K562 (cell line): ENCODE data around the gene TSPAN32. TPM values are rescaled to one million over a fixed set of nuclear protein-coding genes. Genes with fewer than 3 reads are reported as not detected.

Experiments used
- ATAC-seq: fragments of 200-7000 bp; cut with Tn5 transposase; 3 replicates; pipeline ENCODE4 v1.9.1; 2020; ENCODE audit warnings: moderate library complexity
- BruUV-seq: library from RNA; stranded (reverse); fragments of 400-500 nt; replicated peaks from 2 replicates; lab custom pipeline; 2021; lab: Mats Ljungman, UMichigan
- CTCF ChIA-PET: fragments of 300-600 bp; formaldehyde crosslinking; extraction: SDS; loops from one replicate; lab custom pipeline; 2021; ENCODE audit warnings: low intra/inter-chr PET ratio; lab: Yijun Ruan, JAX
- POLR2A ChIA-PET: fragments of 300-600, 350-650 bp; sonication (Branson Sonifier 250); formaldehyde crosslinking; extraction: SDS; loops from one replicate; lab custom pipeline; 2021; ENCODE audit warnings: antibody characterized with exemption, inconsistent platforms; lab: Yijun Ruan, JAX
- DNase-seq, 4 experiments: peaks; one replicate each; pipeline versions ENCODE4 v3.0.0 to v3.0.0-alpha.2; 2011 to 2018; ENCODE audit warnings: low spot score in 3 of 4, mixed read lengths in 3 of 4; ENCODE audit errors: extremely low read depth in 1 of 4
- FAIRE-seq: peaks from 2 replicates; lab custom pipeline; 2011; peaks lifted over from hg19 to GRCh38; lab: Jason Lieb, UNC
- H2AFZ ChIP-seq: 2 replicates; pipeline ENCODE4 v1.6.0; 2011; ENCODE audit warnings: low read depth, low read length, control low read depth, inconsistent platforms
- H3K27ac ChIP-seq: fragments of 200-600 bp; 3 replicates; pipeline ENCODE4 v1.8.0; 2011; ENCODE audit warnings: low read depth, mild to moderate bottlenecking, control low read depth, inconsistent platforms, low read length, moderate library complexity, mixed read lengths; ENCODE audit errors: extremely low read depth
- H3K27me3 ChIP-seq, 2 experiments: fragments of 300-600 bp in 1 of 2; 2 replicates in 1 of 2; 3 replicates in 1 of 2; pipeline versions ENCODE4 v1.6.0 to v1.8.0; 2011; ENCODE audit warnings: inconsistent platforms in 2 of 2, low read length in 2 of 2, mild to moderate bottlenecking in 1 of 2, mixed read lengths in 1 of 2, moderate library complexity in 1 of 2; ENCODE audit not compliant: control insufficient read depth in 2 of 2, insufficient read depth in 2 of 2
- H3K36me3 ChIP-seq: fragments of 300-600 bp; 3 replicates; pipeline ENCODE4 v1.8.0; 2011; ENCODE audit warnings: mild to moderate bottlenecking, low read length, inconsistent platforms; ENCODE audit not compliant: control insufficient read depth, insufficient read depth
- H3K4me1 ChIP-seq, 2 experiments: fragments of 200-600 bp in 1 of 2; replicated peaks in 1 of 2; 2 replicates in 1 of 2; 3 replicates in 1 of 2; pipeline versions ENCODE4 v1.5.1 to v1.8.0; 2011; ENCODE audit warnings: inconsistent platforms in 2 of 2, low read length in 2 of 2, mild to moderate bottlenecking in 1 of 2, mixed read lengths in 1 of 2, moderate library complexity in 1 of 2; ENCODE audit not compliant: control insufficient read depth in 2 of 2, insufficient read depth in 2 of 2
- H3K4me2 ChIP-seq: 2 replicates; pipeline ENCODE4 v1.6.1; 2011; ENCODE audit warnings: low read length, control low read depth, inconsistent platforms, mixed read lengths; ENCODE audit not compliant: insufficient read depth
- H3K4me3 ChIP-seq: fragments of 200-600 bp; sonication (generic), shearing (Covaris generic); 2 replicates; pipeline ENCODE4 v1.5.1; 2016; ENCODE audit warnings: control low read depth, inconsistent platforms
- H3K79me2 ChIP-seq: fragments of 200-600 bp; 3 replicates; pipeline ENCODE4 v1.8.0; 2011; ENCODE audit warnings: low read length, inconsistent platforms; ENCODE audit not compliant: control insufficient read depth, insufficient read depth
- H3K9ac ChIP-seq, 2 experiments: 2 replicates each; pipeline versions ENCODE4 v1.6.0 to v1.6.1; 2011; ENCODE audit warnings: low read depth in 2 of 2, low read length in 2 of 2, control low read depth in 1 of 2, inconsistent platforms in 1 of 2, mild to moderate bottlenecking in 1 of 2, mixed read lengths in 1 of 2; ENCODE audit not compliant: insufficient read depth in 1 of 2
- H3K9me1 ChIP-seq: one replicate; pipeline ENCODE4 v1.6.0; 2011; ENCODE audit warnings: inconsistent platforms, mild to moderate bottlenecking, low read length, moderate library complexity; ENCODE audit not compliant: control insufficient read depth, insufficient read depth
- H3K9me3 ChIP-seq: replicated peaks from 2 replicates; pipeline ENCODE4 v1.5.1; 2011; ENCODE audit warnings: low read depth, low read length, inconsistent platforms; ENCODE audit not compliant: control insufficient read depth, insufficient read depth
- H4K20me1 ChIP-seq: replicated peaks from 2 replicates; pipeline ENCODE4 v1.6.1; 2011; ENCODE audit warnings: low read length, inconsistent platforms, mixed read lengths; ENCODE audit not compliant: control insufficient read depth, insufficient read depth
- CTBP1 ChIP-seq: fragments of 450-650 bp; IDR thresholded peaks from 2 replicates; pipeline ENCODE4 v1.6.1; 2016; ENCODE audit warnings: borderline replicate concordance
- MTA1 ChIP-seq: fragments of 450-650 bp; IDR thresholded peaks from 2 replicates; pipeline ENCODE4 v1.6.1; 2017; ENCODE audit warnings: borderline replicate concordance
- POLR2H ChIP-seq: IDR thresholded peaks from 2 replicates; pipeline ENCODE4 v1.6.1; 2016; ENCODE audit warnings: missing genetic modification characterization, low read depth, mild to moderate bottlenecking, control low read depth, missing compliant biosample characterization, moderate library complexity
- RAD21 ChIP-seq, 2 experiments: fragments of 250-450 bp in 1 of 2; fragments of 450-650 bp in 1 of 2; sonication (Bioruptor Pico) in 1 of 2; formaldehyde crosslinking in 1 of 2; IDR thresholded peaks in 1 of 2; conservative IDR thresholded peaks in 1 of 2; 2 replicates each; pipeline versions ENCODE4 v1.4.0 to v1.8.0; 2020 to 2022; ENCODE audit warnings: mild to moderate bottlenecking in 2 of 2, moderate library complexity in 1 of 2
- RCOR1 ChIP-seq, 2 experiments: IDR thresholded peaks; 2 replicates each; pipeline ENCODE4 v1.6.1; 2012; ENCODE audit warnings: low read depth in 2 of 2, low read length in 2 of 2, borderline replicate concordance in 1 of 2, improper control_type of control experiment in 1 of 2
- ZFP36 ChIP-seq: fragments of 150-350 bp; IDR thresholded peaks from 2 replicates; pipeline ENCODE4 v1.6.1; 2018; ENCODE audit warnings: low read length, low read depth; ENCODE audit not compliant: partially characterized antibody
- WGBS: fragments of 100-300 bp; shearing (Covaris generic); methylation state at CpG from one replicate; pipeline ENCODE4 v1.1.6; 2016; ENCODE audit warnings: low coverage, mixed read lengths; ENCODE audit not compliant: insufficient coverage; ENCODE audit errors: missing lambda C conversion rate; 5-methylcytosine and 5-hydroxymethylcytosine counted together
- in situ Hi-C: fragments of 300-500 bp; cut with MboI; formaldehyde crosslinking; loops from 4 replicates; pipeline ENCODE4 v1.15.0; 2018; ENCODE audit warnings: inconsistent platforms, mixed read lengths
- intact Hi-C: fragments of 100-400 bp; cut with micrococcal nuclease; formaldehyde crosslinking; loops from 2 replicates; pipeline ENCODE4 v1.14.2; 2022
- polyA plus RNA-seq, 8 experiments: library from polyadenylated mRNA; depleted of rRNA in 4 of 8; stranded (reverse) in 5 of 8; unstranded in 3 of 8; fragments of >200 nt; fragmentation: Nextera tagmentation in 2 of 8; fragmentation: Illumina TruSeq in 1 of 8; extraction: Ambion mirVana in 2 of 8; extraction: Trizol in 1 of 8; gene quantifications; 2 replicates each; pipeline versions ENCODE4 v1.2.1 to v1.2.3, GENCODE V29; 2011 to 2014; ENCODE audit warnings: inconsistent platforms in 1 of 8, missing spikeins in 1 of 8
- total RNA-seq, 7 experiments: library from RNA; depleted of rRNA in 6 of 7; stranded (reverse); fragments of >200 nt in 6 of 7; fragmentation: Illumina TruSeq in 2 of 7; extraction: Trizol in 2 of 7; gene quantifications; 2 replicates each; pipeline versions ENCODE4 v1.2.1 to v1.2.3, GENCODE V29; 2011 to 2021; ENCODE audit warnings: low replicate concordance in 1 of 7
- TF ChIP-seq, protein P1 (sequence below): fragments of 200-800 bp; sonication (Bioruptor generic); IDR thresholded peaks from 2 replicates; pipeline ENCODE4 v1.6.1; 2017; ENCODE audit warnings: missing genetic modification characterization, missing compliant biosample characterization
- TF ChIP-seq, protein P2 (sequence below): sonication (generic); formaldehyde crosslinking; IDR thresholded peaks from 2 replicates; pipeline ENCODE4 v1.8.0; 2022; ENCODE audit warnings: missing genetic modification reagents, mild to moderate bottlenecking, moderate library complexity, borderline replicate concordance
- TF ChIP-seq, protein P3 (sequence below): fragments of 250-450 bp; sonication (Bioruptor Pico); IDR thresholded peaks from 2 replicates; pipeline ENCODE4 v1.4.0; 2020; ENCODE audit warnings: mild to moderate bottlenecking, moderate library complexity

TSPAN32 gene
- total and polyA plus RNA-seq, 9 of the 15 experiments (the other 6 are each of a cell fraction or from before 2014, with no cell fraction given), result 0.21 to 7.3 (median 2.6) TPM

DNA sequence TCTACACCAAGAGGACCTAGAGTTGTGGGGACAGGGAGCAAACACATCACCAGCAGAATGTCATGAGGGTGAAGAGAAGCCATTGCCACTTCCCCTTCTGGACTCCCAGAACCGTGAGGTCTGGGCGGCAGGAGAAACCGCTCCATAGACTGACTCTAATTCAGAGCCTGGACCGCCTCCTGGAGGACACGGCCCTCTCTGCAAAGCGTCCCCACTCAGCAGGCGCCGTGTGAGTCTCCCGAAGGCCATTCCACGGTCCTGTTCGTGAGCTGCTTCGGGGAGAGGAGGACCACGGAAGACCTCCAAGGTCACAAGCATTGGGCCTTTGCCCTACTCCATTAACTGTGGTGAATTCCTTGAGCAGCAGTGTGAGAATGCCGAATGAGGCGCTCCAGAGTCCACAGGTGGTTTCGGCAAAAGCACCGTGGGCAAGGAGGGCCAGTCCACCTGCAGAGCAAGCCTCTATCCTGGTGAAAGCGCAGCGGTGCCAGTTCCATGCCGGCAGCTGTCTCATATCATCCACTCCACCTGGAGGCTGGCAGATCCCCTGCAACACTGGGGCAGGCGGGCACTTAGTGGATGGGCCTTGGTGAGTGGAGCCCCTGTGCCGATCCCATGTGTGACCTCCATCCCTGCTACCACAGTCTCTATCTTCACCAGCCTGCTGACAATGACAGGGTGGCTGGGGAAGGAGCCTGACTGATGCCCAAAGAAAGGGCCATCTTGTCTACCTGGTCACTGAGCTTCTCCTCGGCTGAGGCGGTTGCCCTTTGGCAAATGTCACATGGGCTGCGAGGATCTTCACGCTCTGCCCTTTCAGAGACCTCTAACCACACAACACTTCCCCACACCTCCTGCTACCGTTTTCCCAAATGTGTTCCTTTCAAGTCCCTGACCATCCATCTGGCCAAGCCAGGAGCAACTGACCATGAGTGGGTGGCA, 7.6 kb upstream of the TSPAN32 start:
- no peaks in the 10 kb centered on the region for H4K20me1 ChIP-seq
- H3K4me2 ChIP-seq, result peak overlapping the region; percentile 41; the same call in 1 of the 2 replicates
- no peaks in the 10 kb centered on the region for H3K9me1 ChIP-seq
- no peaks in the 10 kb centered on the region for H3K36me3 ChIP-seq
- H3K27me3 ChIP-seq, result peaks cover 0 to 27% of the 10 kb centered on the region in 2 experiments; a peak in 2 of 5 replicates
- ATAC-seq (peak; percentile 85), DNase-seq (peak in 1 of 4 experiments; percentile 44), FAIRE-seq (peak; percentile 76)
- H2AFZ ChIP-seq, result peak overlapping the region; percentile 25; the same call in 1 of the 2 replicates
- no TSS peak for BruUV-seq
- 30% methylated on average over 25 of the region's 27 CpGs for WGBS
- no peak overlapping the region for H3K4me3 ChIP-seq
- peaks cover 7 to 37% of the 10 kb centered on the region in 2 experiments for H3K4me1 ChIP-seq
- no peaks in the 10 kb centered on the region for H3K9me3 ChIP-seq
- no peaks in the 10 kb centered on the region for H3K79me2 ChIP-seq
- intact Hi-C loops (no loop called here), in situ Hi-C loops (no loop called here)
- ChIA-PET CTCF (interaction anchor here (0.7 to 1.7 kb wide), 4 partner anchors 95 to 835 kb away, joined by 3 to 7 read pairs (median 4); no protein-coding TSS in a partner anchor), POLR2A (no interaction called here)
- H3K9ac ChIP-seq, result no peak overlapping the region
- H3K27ac ChIP-seq, result no peak overlapping the region
- TF ChIP-seq, protein P1, sequence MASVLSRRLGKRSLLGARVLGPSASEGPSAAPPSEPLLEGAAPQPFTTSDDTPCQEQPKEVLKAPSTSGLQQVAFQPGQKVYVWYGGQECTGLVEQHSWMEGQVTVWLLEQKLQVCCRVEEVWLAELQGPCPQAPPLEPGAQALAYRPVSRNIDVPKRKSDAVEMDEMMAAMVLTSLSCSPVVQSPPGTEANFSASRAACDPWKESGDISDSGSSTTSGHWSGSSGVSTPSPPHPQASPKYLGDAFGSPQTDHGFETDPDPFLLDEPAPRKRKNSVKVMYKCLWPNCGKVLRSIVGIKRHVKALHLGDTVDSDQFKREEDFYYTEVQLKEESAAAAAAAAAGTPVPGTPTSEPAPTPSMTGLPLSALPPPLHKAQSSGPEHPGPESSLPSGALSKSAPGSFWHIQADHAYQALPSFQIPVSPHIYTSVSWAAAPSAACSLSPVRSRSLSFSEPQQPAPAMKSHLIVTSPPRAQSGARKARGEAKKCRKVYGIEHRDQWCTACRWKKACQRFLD (CRISPR knock-in tag), result 0 out of 2 replicates have a peak, but pooled peaks have one; percentile 22
- TF ChIP-seq ZFP36 (peak; percentile 20), RCOR1 (IDR thresholded peaks at IDR 0.05; ENCODE audit: borderline replicate concordance in 1 of 2, low read depth in 2 of 2, low read length in 2 of 2) (0 out of 4 replicates have a peak, but pooled peaks of 1 of the 2 experiments have one; percentile 31), POLR2H (no peak), CTBP1 (peak; percentile 44; the same call in 1 of the 2 replicates), RAD21 (CRISPR knock-in tag; conservative IDR thresholded peaks at IDR 0.05 in 1 of 2, IDR thresholded peaks at IDR 0.05 in 1 of 2) (peak; percentile 52 to 71), MTA1 (no peak)
- TF ChIP-seq, protein P2, sequence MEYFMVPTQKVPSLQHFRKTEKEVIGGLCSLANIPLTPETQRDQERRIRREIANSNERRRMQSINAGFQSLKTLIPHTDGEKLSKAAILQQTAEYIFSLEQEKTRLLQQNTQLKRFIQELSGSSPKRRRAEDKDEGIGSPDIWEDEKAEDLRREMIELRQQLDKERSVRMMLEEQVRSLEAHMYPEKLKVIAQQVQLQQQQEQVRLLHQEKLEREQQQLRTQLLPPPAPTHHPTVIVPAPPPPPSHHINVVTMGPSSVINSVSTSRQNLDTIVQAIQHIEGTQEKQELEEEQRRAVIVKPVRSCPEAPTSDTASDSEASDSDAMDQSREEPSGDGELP, result peak; percentile 28; the same call in 1 of the 2 replicates
- TF ChIP-seq, protein P3, sequence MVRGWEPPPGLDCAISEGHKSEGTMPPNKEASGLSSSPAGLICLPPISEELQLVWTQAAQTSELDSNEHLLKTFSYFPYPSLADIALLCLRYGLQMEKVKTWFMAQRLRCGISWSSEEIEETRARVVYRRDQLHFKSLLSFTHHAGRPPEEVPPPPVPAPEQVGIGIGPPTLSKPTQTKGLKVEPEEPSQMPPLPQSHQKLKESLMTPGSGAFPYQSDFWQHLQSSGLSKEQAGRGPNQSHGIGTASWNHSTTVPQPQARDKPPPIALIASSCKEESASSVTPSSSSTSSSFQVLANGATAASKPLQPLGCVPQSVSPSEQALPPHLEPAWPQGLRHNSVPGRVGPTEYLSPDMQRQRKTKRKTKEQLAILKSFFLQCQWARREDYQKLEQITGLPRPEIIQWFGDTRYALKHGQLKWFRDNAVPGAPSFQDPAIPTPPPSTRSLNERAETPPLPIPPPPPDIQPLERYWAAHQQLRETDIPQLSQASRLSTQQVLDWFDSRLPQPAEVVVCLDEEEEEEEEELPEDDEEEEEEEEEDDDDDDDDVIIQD, result no peak
